Stimulated activated CD8-positive, alpha-beta memory T cell treated with anti-CD3 and anti-CD28 coated beads, Interleukin-15, amount 100 ng/mL, for 24 hours (primary cell): Measurements from ENCODE around the gene HEMK1.
A peak's percentile ranks its signal among the peaks of the same experiment; 100 is the strongest.

ENCODE experiments used
- DNase-seq: peaks from one replicate; pipeline ENCODE4 v3.0.0-alpha.2; 2020; ENCODE audit warnings: low read depth

Gene HEMK1

DNA sequence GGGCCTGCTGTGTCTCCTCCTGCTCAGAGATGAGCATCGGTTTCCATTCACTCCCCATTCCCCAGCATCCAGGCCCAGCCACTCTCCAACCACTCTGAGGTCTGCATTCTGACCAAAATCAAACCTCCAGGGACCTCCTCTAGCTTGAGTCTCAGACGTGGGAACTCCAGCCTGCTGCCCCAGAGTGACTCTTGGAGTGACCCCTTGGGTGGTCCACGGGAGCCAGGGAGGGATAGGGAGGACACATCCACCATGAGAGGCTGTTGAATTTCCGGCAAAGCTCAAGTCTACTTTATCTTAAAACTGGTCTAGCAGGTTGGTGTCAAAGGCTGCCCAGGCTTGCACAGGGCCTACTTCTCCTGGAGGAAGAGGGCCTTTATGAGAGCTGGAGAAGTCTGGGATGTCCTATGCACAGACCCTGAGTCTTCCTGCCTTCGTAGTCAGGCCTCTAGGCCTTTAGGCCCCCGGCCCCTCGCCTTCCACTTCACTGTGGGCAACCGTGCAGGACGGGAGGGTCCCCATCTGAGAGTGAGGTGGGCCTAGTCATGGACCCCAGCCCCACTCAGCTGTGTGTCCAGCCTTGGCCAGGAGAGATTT, 33.4 kb downstream of the HEMK1 start:
- no peak for DNase-seq

DNA sequence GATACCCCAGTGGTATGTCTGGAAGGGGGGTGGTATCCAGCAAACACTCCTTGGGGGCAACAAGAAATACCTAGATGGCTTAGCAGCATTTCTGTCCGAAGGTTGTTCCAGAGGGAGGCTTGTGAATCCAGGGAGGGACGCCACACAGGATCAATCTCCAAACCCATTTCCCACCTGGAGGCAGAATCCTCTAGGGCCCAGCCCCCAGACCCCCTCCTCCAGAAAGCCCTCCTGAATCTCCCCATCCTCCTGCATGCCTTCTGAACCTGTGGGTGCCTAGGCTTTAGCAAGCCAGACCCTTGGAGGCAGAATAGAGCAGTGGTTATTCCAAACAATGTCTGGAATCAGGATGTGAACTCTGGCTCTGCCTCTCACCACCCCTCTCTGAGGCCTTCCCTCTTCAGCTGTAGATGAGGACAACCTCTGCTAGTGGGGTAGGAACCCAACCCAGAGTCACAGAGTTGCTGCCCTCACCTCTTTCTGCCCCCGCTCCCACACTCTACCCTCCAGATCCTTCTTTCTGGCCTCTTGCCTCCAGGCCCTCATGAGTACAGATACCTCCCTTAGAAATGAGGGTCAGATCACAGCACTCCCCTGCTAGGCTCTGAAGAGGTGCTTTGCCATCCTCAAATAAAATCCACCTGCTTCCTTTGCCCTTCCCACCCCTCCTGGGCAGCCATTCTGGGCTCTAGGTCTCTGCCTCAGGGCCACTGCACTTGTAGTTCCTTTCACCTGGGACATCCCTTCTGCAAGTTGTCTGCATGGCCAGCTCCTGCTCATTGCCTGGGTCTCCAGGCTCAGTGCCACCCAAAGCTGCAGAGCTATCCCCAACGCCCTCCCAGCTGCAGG, 34.2 kb downstream of the HEMK1 start:
- DNase-seq = no peak

DNA sequence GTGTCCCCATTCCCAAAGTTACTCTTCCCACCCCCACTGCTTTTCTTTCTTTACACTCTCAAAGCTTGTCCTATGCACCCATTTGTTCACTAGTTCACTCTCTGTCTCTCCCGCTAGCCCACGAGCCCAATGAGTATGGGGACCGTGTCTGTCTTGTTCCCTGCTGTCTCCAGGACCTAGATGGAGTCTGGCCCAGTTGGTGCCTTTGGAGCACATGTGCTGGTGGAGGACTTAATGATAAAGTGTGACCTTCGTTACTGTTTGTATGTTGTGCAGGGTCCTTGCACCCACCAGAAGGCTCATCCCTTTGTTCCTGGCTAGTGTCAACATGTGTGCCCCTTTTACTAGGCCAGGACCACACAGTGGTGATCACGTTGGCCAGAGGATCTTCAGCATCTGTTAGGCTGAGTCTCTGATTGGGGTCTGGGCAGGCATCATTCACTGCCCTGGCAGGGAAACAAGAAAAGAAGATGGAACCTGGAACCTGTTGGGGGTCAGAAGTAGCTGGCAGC, 34.8 kb downstream of the HEMK1 start:
- DNase-seq = no peak

GRCh38 chr3:50604628-50605588, 35.6 kb downstream of the HEMK1 start:
- DNase-seq = no peak

DNA sequence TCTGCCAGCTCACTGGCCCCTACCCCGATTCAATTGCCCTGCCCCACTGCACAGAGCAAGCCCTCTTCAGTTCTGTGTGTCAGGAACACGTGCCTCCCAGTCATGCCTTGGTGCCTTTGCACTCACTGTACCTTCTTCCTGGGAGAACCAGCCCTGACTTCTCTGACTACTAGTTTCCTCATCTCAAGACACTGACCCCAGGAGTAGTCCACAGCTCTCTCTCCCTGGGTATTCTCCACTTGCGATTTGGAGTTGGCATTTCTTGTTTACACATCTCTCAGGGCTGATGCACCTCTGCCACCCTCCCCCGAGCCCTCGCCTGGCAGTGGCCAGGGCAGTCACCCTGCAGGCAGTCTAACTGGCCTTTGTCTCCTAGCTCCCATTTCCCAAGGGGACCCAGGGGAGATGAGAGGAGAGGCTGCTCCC, 36.6 kb downstream of the HEMK1 start:
- DNase-seq = no peak

GRCh38 chr3:50606596-50606995, 37.3 kb downstream of the HEMK1 start:
- no peak for DNase-seq

- DNase-seq = no peak
Measured at GRCh38 chr3:50607271-50608091, 38.2 kb downstream of the HEMK1 start.

GRCh38 chr3:50608278-50608677, 39.0 kb downstream of the HEMK1 start:
- DNase-seq = no peak

- no peak for DNase-seq
Measured at GRCh38 chr3:50609071-50609762, 39.9 kb downstream of the HEMK1 start.

DNA sequence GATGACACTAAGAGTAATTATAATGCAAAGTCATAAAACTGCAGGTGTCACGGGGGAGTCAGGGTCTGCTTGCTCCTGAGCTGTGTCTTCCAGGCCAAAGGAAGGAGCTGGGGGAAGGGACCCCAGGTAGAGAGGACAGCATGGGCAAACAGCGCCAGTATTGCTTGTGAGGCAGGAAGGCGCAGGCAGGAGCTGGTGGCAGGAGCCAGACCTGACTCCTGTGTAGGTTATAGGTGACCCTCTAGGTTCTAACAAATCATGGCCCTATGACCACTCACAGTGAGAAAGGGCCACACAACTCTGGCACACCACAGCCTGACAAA, 40.4 kb downstream of the HEMK1 start:
- DNase-seq = no peak

- DNase-seq = no peak
Measured at GRCh38 chr3:50610181-50610971, 41.1 kb downstream of the HEMK1 start.

- no peak for DNase-seq
Measured at GRCh38 chr3:50610992-50611463, 41.7 kb downstream of the HEMK1 start.

DNA sequence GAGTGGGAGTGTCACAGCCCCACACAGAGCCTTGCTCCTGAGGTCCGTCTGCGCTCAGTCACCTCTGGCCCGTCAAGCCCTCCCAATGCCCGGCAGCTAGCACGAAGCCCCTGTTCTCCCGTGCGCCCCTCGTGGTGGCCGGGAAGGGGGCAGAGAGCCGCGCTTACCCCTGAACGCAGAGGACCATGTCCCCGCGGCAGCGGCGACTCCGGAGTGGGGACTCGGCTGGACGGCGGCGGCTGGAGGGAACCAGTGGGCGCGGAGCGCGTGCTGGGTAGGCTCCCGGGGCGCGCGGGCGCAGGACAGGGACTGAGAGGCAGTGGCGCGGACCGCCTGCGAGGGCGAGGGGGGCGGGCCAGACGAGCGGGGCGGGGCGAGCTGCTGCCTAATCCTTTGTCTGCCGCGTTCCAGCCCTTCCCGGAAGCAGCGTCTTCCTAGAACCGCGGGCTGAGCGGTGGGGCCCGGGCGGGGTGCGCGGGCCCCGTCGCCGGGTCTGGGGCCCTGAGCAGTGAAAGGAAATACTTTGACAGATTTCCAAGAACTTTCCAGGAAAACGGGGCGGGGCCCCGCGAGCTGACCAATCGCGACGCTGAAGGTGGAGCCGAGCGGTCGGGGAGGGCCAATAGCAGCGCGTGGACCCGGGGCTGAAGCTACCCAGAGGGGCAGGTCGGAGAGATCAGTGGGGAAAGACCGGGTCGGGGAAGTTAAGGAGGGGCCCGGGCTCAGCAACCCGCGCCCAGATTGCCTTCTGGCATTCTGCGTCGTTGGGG, 42.3 kb downstream of the HEMK1 start, which contains the start of gene CISH:
TSS of gene CISH (minus strand) at position 311 of the 770 bp plus-strand sequence. CDS start at position 187, 124 bp downstream.
- peak; percentile 94 for DNase-seq

GRCh38 chr3:50612234-50612882, 43.0 kb downstream of the HEMK1 start:
- DNase-seq = no peak

- DNase-seq = no peak
Measured at GRCh38 chr3:50612970-50613846, 43.9 kb downstream of the HEMK1 start.

DNA sequence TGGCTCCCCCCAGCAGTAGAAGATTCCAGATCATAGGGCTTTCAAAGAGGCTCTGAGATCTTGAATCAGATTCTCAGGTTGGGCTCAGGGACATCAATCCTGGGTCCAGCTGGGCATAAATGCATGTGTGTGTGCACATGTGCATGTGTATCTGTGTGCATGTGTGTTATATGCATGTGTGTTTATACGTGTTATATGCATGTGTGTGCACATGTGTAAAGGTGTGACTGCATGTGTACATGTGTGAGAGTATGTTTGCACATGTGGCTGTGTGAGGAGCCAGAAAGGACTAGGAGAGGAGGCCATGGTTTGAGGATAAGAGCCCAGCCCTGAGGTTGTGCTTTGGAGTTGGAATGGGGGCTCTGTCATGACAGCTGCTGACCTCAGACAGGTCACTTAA, 45.9 kb downstream of the HEMK1 start:
- DNase-seq = no peak

DNA sequence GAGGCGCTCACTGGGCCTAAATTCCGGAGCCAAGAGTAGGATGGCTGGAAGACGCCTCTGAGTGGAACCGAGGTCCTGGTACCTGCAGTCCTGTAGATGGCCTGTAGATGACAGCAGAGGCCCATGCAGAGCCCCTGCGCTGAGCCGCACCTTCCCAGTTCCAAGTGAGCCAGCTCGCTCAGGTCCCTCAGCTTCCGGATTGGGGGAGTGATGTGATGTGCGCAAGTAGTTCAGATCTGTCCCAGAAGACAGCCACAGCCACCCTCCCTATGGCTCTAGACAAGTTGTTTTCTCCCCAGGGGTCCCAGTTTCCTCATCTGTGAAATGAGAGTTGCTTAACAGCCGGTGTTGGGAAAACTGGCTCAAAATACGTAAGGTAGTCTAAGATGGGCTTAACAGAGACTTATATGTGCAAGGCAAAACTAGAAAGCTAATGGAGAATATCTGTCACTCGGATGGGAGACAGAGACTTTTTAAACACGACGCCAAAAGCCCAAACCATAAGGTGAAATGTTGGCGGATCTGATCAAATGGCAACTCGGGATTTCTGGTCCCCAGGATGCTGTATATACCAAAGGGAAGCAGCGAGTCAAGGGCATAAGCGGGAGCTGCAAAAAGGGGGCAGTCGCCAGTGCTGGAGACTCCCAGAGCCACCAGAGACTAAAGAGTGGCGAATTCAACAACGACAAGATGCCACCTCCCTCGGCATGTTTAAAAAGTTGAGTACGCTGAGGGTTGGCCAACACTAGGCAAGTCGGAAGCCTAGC, 46.9 kb downstream of the HEMK1 start:
- no peak for DNase-seq
